HepG2 (cell line): Measurements from ENCODE around the gene RUNDC1.

Experiments
- BRCA1 ChIP-seq: sonication (generic); formaldehyde crosslinking; IDR thresholded peaks from 2 replicates; pipeline ENCODE4 v1.4.0; 2020; ENCODE audit warnings: missing genetic modification reagents
- EZH2 ChIP-seq: conservative IDR thresholded peaks from 2 replicates; pipeline ENCODE4 v1.6.1; 2012; ENCODE audit warnings: mild to moderate bottlenecking, low read depth, low read length, moderate library complexity
- POLR2A ChIP-seq, 2 experiments: IDR thresholded peaks; 2 replicates each; pipeline ENCODE4 v1.6.1; 2011; ENCODE audit warnings: low read depth in 2 of 2, low read length in 2 of 2, mild to moderate bottlenecking in 1 of 2, moderate library complexity in 1 of 2; ENCODE audit not compliant: insufficient read depth in 1 of 2
- ZNF138 ChIP-seq: sonication (generic); formaldehyde crosslinking; IDR thresholded peaks from 2 replicates; pipeline ENCODE4 v1.5.0; 2020; ENCODE audit warnings: mild to moderate bottlenecking, low read depth, missing genetic modification reagents
- ZNF317 ChIP-seq: sonication (generic); formaldehyde crosslinking; IDR thresholded peaks from 2 replicates; pipeline ENCODE4 v1.5.0; 2020; ENCODE audit warnings: mild to moderate bottlenecking, missing genetic modification reagents

DNA sequence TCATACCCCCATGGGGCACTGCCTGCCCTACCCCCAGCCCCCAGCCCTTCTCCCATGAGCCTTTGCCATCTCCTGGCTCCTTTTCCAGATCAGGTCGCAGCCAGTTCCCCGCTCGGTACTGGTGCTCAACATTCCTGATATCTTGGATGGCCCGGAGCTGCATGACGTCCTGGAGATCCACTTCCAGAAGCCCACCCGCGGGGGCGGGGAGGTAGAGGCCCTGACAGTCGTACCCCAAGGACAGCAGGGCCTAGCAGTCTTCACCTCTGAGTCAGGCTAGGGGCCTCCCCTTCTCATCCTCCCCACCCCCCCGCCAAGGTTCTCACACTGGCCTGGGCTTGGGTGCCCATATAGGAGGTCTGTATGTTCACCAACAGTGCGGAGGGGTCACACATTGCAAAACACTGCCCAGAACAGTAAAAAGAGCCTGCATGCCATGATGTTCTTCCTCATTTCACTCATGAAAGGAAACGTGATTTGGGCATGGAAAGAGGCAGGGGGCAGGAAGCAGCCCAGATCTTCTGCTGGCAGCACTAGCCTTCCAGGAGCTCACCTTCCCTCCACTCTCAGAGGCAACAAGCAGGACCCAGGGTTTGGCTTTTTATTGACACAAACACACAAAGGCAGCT lies 33.8 kb downstream of the RUNDC1 start:
- no peak for TF ChIP-seq ZNF317 (CRISPR knock-in tag)
- no peak for TF ChIP-seq EZH2
- TF ChIP-seq ZNF138 (CRISPR knock-in tag): no peak
- no peak for TF ChIP-seq POLR2A (IDR thresholded peaks at IDR 0.05; ENCODE audit: insufficient read depth in 1 of 2, low read depth in 2 of 2, low read length in 2 of 2)
- TF ChIP-seq BRCA1 (CRISPR knock-in tag): no peak
